Fibroblast of mammary gland (primary cell): ENCODE measurements around the gene NPHP3.
A peak's percentile ranks its signal among the peaks of the same experiment; 100 is the strongest.

ENCODE experiments used
- DNase-seq: peaks from one replicate; pipeline ENCODE4 v3.0.0-alpha.2; 2010; ENCODE audit warnings: low read depth
- H3K4me3 ChIP-seq: 2 replicates; pipeline ENCODE4 v1.5.1; 2011; ENCODE audit warnings: low read depth, mild to moderate bottlenecking, low read length, moderate library complexity; ENCODE audit not compliant: control insufficient read depth
- CTCF ChIP-seq: conservative IDR thresholded peaks from 2 replicates; pipeline ENCODE4 v1.5.1; 2011; ENCODE audit warnings: low read depth, low read length, inconsistent platforms; ENCODE audit not compliant: control insufficient read depth, insufficient read depth

Gene NPHP3

GRCh38 chr3:132638706-132639105 lies 83.5 kb downstream of the NPHP3 start:
- DNase-seq: no peak
- H3K4me3 ChIP-seq: no peak overlapping the region
- TF ChIP-seq CTCF: no peak

GRCh38 chr3:132637590-132637989 lies 84.6 kb downstream of the NPHP3 start:
- DNase-seq: peak; percentile 42
- TF ChIP-seq CTCF: no peak
- no peak overlapping the region for H3K4me3 ChIP-seq

GRCh38 chr3:132635052-132635451 lies 87.2 kb downstream of the NPHP3 start:
- no peak overlapping the region for H3K4me3 ChIP-seq
- no peak for DNase-seq
- no peak for TF ChIP-seq CTCF
